GM12874 (cell line): Measurements from ENCODE around the gene SPINK2.

Experiments used
- CTCF ChIP-seq: IDR thresholded peaks from 2 replicates; pipeline ENCODE4 v1.5.1; 2011; ENCODE audit warnings: low read depth, mild to moderate bottlenecking, control low read depth, low read length, moderate library complexity; ENCODE audit not compliant: insufficient read depth

Gene SPINK2

GRCh38 chr4:56856656-56857055 lies 35.2 kb upstream of the SPINK2 start:
- TF ChIP-seq CTCF: no peak

- no peak for TF ChIP-seq CTCF
Measured at GRCh38 chr4:56850910-56851309, 29.4 kb upstream of the SPINK2 start.

GRCh38 chr4:56844802-56845580 lies 23.5 kb upstream of the SPINK2 start:
- TF ChIP-seq CTCF: no peak

GRCh38 chr4:56843421-56843899 lies 22.0 kb upstream of the SPINK2 start:
- no peak for TF ChIP-seq CTCF

GRCh38 chr4:56840559-56840958 lies 19.1 kb upstream of the SPINK2 start:
- TF ChIP-seq CTCF: no peak

- TF ChIP-seq CTCF: no peak
Measured at GRCh38 chr4:56828784-56829535, 7.5 kb upstream of the SPINK2 start.

- no peak for TF ChIP-seq CTCF
Measured at GRCh38 chr4:56823933-56824600, 2.6 kb upstream of the SPINK2 start.
